ENCODE results near the gene RPS21. TPM values are rescaled to one million over a fixed set of nuclear protein-coding genes. Genes with fewer than 3 reads are reported as not detected.

Gene RPS21
- total and polyA plus RNA-seq, 2 of the 13 experiments (the other 11 are each of a cell fraction or from before 2014, with no cell fraction given) = 2,647 to 11,063 TPM

DNA sequence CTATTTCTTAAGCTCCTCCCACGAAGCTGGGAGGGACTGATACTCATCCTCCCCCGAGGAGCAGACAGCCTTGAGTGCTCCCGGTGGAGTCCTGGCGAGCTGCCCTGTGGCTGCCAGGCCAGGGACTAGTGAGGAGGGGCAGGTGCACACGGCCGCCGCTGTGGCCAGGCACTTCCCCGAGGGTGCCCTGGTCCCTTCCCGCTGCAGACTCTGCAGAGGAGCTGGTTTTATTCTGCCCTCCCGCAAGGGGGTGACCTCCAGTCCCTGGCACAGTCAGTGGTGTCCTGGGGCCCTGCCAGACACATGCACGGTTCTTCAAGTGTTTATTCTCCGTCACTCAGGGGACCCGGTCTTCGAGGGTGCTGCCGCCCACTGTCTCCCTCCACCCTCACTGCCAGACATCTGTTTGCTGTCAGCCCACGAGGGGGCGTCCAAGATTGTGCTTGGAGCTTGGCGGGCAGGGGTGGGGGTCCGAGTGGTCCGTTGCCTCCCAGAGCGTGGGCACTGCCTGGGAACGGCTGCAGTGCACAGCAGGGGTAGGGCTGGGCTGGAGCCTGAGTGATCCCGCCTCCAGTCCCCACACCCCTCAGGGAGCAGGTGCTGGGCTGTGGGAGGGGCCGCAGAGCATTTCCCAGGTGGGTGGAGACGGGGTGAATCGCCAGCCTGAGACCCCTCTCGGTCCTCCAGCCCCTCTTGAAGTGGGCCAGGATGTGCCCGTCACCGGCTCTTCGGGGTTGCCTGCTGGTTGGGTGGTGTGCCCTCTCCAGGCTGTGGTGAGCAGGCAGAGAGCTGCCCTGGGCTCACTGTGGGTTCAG lies 23.2 kb downstream of the RPS21 start (continued):
- TF ChIP-seq KLF13 (CRISPR knock-in tag; IDR thresholded peaks at IDR 0.05) = no peak
- TF ChIP-seq ZNF432 (CRISPR knock-in tag; IDR thresholded peaks at IDR 0.05; ENCODE audit: borderline replicate concordance) = 0 out of 2 replicates have a peak, but pooled peaks have one; percentile 45
- TF ChIP-seq ZNF83 (CRISPR knock-in tag; IDR thresholded peaks at IDR 0.05; ENCODE audit: borderline replicate concordance) = peak; percentile 96
- peak; percentile 86; the same call in 1 of the 2 replicates for TF ChIP-seq ZNF225 (CRISPR knock-in tag; IDR thresholded peaks at IDR 0.05)
- TF ChIP-seq, protein P1, sequence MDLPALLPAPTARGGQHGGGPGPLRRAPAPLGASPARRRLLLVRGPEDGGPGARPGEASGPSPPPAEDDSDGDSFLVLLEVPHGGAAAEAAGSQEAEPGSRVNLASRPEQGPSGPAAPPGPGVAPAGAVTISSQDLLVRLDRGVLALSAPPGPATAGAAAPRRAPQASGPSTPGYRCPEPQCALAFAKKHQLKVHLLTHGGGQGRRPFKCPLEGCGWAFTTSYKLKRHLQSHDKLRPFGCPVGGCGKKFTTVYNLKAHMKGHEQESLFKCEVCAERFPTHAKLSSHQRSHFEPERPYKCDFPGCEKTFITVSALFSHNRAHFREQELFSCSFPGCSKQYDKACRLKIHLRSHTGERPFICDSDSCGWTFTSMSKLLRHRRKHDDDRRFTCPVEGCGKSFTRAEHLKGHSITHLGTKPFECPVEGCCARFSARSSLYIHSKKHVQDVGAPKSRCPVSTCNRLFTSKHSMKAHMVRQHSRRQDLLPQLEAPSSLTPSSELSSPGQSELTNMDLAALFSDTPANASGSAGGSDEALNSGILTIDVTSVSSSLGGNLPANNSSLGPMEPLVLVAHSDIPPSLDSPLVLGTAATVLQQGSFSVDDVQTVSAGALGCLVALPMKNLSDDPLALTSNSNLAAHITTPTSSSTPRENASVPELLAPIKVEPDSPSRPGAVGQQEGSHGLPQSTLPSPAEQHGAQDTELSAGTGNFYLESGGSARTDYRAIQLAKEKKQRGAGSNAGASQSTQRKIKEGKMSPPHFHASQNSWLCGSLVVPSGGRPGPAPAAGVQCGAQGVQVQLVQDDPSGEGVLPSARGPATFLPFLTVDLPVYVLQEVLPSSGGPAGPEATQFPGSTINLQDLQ (CRISPR knock-in tag; IDR thresholded peaks at IDR 0.05) = no peak; the same call in 1 of the 2 replicates
- TF ChIP-seq, protein P2, sequence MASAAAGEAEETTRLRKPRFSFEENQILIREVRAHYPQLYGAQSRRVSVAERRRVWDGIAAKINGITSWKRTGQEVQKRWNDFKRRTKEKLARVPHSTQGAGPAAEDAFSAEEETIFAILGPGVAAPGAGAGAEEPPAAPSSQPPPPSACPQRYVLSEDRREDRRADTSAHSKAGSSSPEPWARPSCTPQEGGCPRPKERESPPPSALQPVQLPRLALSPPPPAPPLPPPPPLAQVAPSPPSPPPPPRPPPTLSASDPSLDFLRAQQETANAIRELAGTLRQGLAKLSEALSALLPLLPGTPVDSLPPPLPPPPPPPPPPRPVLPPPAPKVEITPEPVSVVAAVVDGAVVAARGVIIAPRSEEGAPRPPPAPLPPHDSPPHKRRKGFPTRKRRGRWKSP (CRISPR knock-in tag; IDR thresholded peaks at IDR 0.05) = peak; percentile 49; the same call in 1 of the 2 replicates
- TF ChIP-seq NONO (IDR thresholded peaks at IDR 0.05) = no peak
- TF ChIP-seq NONO (CRISPR knock-in tag; conservative IDR thresholded peaks at IDR 0.05) = 0 out of 2 replicates have a peak, but pooled peaks have one; percentile 37
- 0 out of 2 replicates have a peak, but pooled peaks have one; percentile 23 for TF ChIP-seq EEA1 (CRISPR knock-in tag; IDR thresholded peaks at IDR 0.05; ENCODE audit: borderline replicate concordance)
- TF ChIP-seq EHMT2 (IDR thresholded peaks at IDR 0.05; ENCODE audit: borderline replicate concordance, low read depth, low read length) = no peak
- TF ChIP-seq ZNF276 (CRISPR knock-in tag; IDR thresholded peaks at IDR 0.05; ENCODE audit: low read depth) = no peak; the same call in 1 of the 2 replicates
- TF ChIP-seq, protein P3, sequence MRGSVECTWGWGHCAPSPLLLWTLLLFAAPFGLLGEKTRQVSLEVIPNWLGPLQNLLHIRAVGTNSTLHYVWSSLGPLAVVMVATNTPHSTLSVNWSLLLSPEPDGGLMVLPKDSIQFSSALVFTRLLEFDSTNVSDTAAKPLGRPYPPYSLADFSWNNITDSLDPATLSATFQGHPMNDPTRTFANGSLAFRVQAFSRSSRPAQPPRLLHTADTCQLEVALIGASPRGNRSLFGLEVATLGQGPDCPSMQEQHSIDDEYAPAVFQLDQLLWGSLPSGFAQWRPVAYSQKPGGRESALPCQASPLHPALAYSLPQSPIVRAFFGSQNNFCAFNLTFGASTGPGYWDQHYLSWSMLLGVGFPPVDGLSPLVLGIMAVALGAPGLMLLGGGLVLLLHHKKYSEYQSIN (CRISPR knock-in tag; IDR thresholded peaks at IDR 0.05; ENCODE audit: borderline replicate concordance) = no peak
- TF ChIP-seq GZF1 (CRISPR knock-in tag; IDR thresholded peaks at IDR 0.05) = no peak
- no peak; the same call in 1 of the 2 replicates for TF ChIP-seq ZBTB20 (CRISPR knock-in tag; IDR thresholded peaks at IDR 0.05; ENCODE audit: borderline replicate concordance, low read depth)
- no peak for TF ChIP-seq RERE (CRISPR knock-in tag; IDR thresholded peaks at IDR 0.05; ENCODE audit: low read depth)

Measured in HepG2 (cell line).